Hypothalamus (tissue), 51 donors: Measurements from ENCODE around the gene GJA5.

Source experiments
- DNase-seq, 51 donors: peaks; one replicate each; lab custom pipeline; 2025; lab: John Stamatoyannopoulos, UW

The GJA5 gene

DNA sequence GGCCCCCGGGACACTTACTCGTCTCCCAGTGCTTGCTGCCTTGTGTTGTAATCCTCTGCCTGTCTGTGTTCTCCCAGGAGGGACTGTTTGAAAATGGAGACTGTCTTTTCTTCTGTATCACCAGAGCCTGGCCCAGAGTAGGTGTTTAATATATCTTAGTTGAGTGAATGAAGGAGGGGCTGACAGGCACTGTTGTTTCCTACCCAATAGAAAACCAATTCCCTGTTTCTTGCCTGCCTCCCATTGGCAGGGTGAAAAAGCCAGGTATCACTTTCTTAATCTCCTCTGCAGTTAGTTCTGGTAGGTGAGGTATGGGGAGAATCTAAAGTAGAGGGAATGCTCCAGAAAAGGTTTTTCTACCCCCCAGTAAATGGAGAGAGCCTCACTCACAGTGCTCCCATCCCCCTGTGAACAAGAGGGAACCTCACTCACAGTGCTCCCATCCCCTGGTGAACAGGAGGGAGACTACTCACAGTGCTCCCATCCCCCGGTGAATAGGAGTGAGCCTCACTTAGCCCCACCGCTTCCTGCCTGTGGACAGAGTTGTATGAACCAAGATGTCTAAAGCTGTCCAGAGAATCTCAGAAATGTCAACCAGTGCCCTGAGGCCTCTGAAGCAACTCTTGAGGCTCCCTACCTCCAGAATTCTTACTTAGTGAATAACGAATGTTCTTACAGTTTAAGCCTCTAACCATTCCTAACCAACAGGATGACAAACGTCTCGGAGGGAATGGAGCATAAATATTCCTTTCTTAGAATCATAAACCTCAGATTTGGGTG, at the start of gene GJA5:
GJA5 (minus strand) TSS at position 122 of the 780 bp plus-strand sequence. CDS start 1,364 bp downstream, outside the sequence.
- DNase-seq = no peak

GRCh38 chr1:147809236-147809635, 48.8 kb upstream of the GJA5 start:
- no peak for DNase-seq

DNA sequence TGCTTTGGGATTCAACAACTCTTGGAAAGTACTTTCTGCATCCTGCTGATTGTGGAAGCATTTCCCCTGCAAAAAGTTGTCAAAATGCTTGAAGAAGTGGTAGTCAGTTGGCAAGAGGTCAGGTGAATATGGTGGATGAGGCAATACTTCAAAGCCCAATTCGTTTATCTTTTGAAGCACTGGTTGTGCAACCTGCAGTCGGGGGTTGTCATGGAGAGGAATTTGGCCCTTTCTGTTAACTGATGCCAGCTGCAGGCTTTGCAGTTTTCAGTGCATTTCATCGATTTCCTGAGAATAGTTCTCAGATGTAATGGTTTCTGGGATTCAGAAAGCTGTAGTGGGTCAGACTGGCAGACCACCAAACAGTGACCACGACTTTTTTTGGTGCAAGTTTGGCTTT, 47.6 kb upstream of the GJA5 start:
- no peak for DNase-seq

DNA sequence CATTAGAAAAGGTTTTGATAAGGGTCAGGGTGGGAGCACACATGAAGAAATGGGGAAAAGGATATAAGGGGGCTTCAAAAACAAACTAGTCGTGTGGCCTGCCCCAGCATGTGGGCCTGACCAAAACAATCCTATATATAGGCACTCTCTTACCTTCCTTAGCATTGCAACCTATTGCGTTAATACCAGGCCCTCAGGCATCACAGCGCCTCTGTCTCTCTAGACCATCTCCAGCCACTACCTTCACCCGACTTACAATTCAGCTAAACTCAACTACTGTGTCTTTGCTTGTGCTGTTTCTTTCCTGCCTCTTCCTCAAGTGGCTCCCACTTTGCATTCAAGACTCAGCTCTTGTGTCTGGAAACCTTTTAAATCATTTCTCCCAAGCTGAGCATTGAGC, 47.0 kb upstream of the GJA5 start:
- DNase-seq = no peak

DNA sequence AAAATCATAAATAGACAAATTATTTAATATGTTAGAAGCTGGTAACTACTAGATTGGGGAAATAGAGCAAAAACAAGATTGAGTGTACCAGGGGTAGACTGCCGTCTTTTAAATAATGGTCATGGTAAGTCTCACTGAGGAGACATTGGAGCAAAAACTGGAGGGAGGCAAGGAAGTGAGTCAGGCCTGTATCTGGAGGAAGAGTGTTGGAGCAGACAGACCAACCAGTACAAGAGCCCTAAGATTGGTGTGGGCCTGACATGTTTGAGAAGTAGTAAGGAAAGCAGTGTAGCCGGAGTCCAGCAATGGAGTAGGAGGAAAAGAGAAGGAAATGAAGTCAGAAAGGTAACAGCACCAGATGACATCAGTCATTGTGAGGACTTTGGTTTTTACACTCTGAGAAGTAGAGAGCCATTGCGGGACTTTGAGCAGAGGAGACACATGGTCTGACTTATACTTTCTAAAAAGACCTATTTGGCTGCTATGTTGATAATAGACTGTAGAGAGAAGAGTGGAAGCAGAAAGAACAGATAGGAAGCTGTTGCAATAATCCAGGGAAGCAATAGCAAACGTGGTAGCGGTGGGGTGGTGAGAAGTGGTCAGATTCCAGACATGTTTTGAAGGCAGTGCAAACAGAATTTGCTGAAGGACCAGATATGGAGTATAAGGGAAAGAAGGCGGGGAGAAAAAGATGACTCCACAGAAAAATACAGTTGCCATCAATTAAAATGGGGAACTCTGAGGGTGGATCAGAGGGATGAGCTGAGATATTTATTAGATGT, 44.7 kb upstream of the GJA5 start:
- no peak for DNase-seq

- no peak for DNase-seq
These were observed 40.4 kb upstream of the GJA5 start for GRCh38 chr1:147800804-147801203.

- no peak for DNase-seq
These were observed 38.3 kb upstream of the GJA5 start for GRCh38 chr1:147798731-147799130.

- DNase-seq = no peak
These were observed 34.2 kb upstream of the GJA5 start for GRCh38 chr1:147794570-147794969.

GRCh38 chr1:147791876-147792275, 31.5 kb upstream of the GJA5 start:
- no peak for DNase-seq

- no peak for DNase-seq
These were observed 27.4 kb upstream of the GJA5 start for GRCh38 chr1:147787765-147788164.

DNA sequence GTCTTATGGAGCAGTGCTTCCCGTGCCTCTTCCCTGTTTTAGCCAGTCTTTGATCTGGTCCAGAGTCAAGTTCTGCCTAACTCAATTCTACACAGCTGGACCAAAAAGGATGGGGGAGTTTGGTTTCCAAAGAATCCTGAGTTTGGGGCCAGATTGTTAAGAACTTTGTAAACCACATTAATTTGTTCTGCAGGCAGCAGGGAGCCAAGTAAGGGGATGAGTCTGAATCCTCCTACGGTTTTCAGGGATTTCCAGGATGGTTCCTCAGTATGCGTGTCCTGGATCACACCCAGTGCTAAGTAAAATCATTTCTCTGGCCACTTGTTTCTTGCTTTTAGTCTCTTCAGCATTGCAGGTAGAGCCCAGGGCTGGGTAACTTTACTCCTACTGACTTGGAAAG, 26.1 kb upstream of the GJA5 start:
- no peak for DNase-seq

DNA sequence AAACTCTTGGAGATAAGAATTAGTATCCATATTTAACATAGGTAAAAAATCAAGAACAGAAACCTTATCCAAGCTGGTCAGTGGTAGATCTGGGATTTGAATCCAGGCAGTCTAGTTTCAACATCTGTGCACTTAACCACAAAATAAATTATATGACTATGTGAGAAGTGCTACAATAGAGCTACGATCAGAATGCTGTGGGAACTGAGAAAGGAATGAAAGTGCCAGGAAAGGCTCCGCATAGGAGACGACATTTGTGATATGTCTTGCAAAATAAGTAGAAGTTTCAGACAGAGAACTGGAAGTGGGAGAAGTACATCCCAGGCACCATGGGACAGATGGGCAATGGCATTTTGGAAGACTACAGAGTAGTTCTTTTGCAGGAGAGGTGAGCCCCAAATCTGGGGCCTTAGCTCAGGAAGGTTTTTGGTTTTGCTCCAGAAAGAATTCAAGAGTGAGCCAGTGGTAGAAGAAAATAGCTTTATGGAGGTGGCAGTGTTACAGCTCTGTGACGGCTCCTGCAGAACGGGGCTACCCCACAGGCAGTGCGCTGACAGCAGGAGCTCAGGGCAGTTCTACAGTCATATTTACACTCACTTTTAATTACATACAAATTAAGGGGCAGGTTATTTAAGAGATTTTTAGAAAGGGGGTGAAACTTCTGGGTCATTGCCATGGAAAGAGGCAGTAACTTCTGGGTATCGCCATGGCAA, 25.5 kb upstream of the GJA5 start:
- no peak for DNase-seq

DNA sequence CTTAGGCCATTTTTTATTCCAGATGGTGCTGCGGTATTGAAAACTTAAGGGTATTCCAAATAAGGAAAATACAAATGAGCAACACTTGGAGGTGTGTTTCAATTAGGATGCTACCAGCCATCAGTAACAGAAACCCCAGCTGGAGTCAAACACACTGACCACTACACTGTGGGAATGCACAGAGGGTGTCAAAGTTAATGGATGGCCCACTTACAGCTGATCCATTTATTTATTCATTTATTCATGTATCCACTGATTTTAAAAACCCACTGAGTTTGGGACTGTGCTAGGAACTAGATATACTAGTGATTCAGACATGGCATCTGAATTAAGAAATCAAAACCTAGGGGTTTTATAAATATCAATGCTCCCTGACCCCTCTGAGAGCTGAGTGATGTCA, 24.5 kb upstream of the GJA5 start:
- DNase-seq = no peak

GRCh38 chr1:147781056-147781471, 20.7 kb upstream of the GJA5 start:
- no peak for DNase-seq

DNA sequence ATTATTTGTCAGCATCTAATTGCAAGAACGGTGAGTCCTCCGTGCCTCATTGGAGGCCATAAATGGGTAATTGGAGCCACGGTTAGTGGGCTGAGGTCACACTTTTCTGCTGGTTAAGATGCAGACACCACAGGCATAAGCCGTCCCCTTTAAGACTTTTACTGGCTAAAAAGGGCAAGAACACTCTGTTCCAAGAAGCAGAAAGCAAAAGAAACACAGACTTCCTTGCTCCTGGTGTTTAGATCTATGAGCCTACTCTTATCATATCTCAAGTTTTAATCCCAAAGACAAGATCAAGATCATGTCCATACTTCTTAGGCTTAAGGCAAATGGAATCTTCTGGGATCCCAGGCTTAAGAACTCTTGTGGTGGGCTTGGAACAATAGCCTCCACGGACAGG, 17.3 kb upstream of the GJA5 start:
- no peak for DNase-seq

DNA sequence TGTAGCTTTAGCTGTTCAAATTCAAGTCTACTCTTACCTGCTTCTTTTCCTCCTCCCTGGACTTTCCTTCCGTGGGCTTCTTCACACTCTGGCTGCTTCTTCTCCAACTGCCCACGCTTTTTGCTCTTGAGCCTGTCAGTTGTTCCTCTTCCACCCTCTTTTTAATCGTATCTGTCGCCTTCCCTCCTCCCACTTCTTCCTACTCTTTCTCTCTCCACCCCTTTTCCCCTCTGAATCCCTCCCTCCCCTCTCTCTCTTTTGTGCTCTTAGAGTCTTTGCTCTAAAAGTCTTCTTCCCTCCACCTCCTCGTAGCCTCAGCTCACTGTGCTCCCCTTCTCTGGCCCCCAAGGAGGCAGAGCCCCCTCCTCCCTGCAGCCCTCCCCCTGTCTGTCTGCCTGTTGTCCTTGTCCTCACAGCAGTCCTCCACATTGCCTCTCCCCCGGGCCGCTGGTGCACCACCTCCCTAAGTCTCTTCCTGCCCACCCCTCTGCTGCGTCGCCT, 12.9 kb upstream of the GJA5 start:
- DNase-seq = no peak

DNA sequence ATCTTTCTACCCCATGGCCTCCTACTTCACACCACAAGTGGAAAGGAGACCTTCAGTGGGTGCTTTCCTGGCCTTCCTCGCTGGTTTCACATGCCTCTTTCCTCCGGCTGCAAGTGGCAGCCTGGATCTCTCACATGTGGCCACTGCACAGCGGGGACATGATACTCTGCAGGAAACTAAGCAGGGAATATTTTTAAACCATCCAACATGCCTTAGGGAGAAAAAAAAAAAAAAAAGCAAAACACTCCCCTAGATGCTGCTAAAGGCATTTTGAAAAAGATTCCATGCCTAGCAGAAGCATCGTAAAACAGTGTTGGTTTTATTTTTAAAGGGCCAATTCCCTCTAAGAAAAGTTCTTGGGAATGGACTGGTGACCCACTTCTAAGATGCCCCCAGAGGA, 12.2 kb upstream of the GJA5 start:
- no peak for DNase-seq

DNA sequence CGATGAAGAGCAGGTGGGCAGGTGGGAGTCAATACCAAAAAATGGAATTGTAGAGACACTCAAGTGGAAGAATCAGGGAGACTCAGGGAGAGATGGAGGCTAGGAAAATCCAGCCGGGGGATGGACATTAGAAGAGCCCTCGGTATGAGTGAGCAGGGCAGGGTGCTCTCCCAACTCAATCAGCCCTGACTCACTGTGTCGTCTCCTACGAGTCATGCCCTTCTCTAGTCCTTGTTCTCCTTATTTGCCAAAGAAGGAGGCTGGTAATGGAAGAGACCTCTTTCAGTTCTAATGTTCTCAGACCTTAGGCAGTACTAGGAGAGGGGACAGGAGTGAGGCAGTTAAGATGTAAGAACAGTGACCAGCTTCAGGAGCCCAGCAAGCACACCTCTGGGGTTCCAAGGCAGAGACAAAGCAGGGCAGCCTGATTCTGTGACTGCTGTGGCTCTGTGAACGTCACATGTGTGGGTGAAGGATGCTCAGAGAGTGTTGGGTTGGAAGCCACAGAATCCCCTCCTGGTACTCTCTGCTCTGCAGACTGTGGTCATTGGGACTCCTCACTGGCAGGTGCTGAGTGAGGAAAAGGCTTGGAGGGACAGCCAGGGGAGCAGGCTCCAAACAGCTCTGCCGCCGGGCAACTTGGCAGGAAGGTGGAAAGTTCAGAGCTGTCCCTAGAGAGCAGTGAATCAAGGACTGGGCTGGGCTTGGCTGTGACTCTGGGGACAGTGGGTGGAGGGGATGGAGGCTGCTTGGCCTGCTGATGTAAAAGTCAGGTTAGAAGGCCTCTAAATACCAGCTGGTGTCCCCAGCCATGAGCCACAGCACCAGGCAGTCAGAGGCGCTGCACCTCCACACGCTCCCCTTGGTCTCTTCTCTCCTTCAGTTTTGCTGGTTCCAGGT, 11.1 kb upstream of the GJA5 start:
- peak in 3 of 51 donors; percentile 3 to 11 (median 4) for DNase-seq

DNA sequence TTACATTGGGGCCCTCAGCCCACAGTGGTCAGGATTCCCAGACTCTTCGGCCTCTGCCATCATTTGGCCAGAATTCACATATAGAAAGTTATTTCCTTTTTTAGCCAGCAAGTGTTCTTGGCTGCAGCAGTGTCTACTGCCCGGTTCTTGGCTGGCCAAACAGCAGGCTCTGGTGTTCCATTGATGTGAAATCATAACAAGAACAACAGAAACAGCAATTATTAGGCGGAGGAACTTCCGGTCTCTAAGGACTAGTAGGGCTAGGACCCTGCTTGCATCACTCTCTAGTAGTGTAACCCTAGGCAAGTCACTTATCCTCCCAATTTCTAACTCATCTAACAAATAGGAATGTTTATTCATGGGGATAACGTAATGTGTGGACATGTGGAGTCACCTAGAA, 8.7 kb upstream of the GJA5 start:
- DNase-seq = peak in 1 of 51 donors; percentile 1

DNA sequence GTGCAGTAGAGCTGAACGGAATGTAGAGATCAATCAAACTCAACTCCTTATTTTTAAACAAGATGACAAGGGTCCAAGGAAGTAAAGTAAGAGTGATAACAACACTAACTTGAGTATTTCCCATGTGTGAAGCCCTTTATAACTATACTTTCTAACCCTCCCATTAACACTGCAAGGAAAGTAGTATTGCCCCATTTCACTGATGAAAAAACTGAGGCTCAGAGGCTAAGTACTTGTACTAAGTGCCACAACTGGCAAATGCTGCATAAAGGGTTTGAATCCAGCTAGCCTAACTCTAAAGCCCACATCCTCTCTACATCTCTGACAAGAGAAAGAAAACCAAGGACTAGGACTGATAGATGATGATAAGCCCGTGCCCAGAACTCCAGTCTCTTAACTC, 8.2 kb upstream of the GJA5 start:
- no peak for DNase-seq
